ENCODE data around the gene MAPT.

Gene MAPT

DNA sequence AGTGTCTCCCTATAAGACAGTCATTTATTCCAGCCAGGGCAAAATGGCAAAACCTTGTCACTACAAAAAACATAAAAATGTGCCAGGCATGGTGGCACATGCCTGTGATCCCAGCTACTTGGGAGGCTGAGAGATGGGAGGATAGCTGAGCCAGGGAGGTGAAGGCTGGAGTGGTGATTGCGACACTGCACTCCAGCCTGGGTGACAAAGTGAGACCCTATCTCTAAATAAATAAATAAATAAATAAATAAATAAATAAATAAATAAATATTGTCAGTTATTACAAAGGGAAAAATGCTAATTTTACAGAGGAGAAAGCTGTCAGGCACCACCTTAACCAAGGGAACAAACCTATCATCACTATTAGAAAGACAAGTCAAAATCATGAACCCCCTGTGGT lies 180.2 kb downstream of the MAPT start:
- TF ChIP-seq, protein P1, sequence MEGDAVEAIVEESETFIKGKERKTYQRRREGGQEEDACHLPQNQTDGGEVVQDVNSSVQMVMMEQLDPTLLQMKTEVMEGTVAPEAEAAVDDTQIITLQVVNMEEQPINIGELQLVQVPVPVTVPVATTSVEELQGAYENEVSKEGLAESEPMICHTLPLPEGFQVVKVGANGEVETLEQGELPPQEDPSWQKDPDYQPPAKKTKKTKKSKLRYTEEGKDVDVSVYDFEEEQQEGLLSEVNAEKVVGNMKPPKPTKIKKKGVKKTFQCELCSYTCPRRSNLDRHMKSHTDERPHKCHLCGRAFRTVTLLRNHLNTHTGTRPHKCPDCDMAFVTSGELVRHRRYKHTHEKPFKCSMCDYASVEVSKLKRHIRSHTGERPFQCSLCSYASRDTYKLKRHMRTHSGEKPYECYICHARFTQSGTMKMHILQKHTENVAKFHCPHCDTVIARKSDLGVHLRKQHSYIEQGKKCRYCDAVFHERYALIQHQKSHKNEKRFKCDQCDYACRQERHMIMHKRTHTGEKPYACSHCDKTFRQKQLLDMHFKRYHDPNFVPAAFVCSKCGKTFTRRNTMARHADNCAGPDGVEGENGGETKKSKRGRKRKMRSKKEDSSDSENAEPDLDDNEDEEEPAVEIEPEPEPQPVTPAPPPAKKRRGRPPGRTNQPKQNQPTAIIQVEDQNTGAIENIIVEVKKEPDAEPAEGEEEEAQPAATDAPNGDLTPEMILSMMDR (IDR thresholded peaks at IDR 0.05; ENCODE audit: insufficient read depth, low read length, poor library complexity, severe bottlenecking): no peak
- H3K27me3 ChIP-seq (replicated peaks; ENCODE audit: control insufficient read depth, insufficient read depth, low read length): no peaks in the 10 kb centered on the region
- H3K36me3 ChIP-seq (ENCODE audit: control insufficient read depth, insufficient read depth, low read length): no peaks in the 10 kb centered on the region; the same call in 1 of the 2 replicates
- H3K4me3 ChIP-seq (replicated peaks; ENCODE audit: low read depth, low read length): no peak overlapping the region
- DNase-seq (ENCODE audit: extremely low read depth, insufficient read length): no peak

Data from GM06990 (cell line).